Body of pancreas (tissue), 4 donors: ENCODE measurements around the gene MLPH. TPM values are rescaled to one million over a fixed set of nuclear protein-coding genes. Genes with fewer than 3 reads are reported as not detected.

ENCODE experiments used
- ATAC-seq: fragments of 150-250 bp; one replicate; pipeline ENCODE4 v1.9.1; 2016
- DNase-seq, 4 donors: peaks; one replicate each; pipeline ENCODE4 v3.0.0-alpha.2; 2019
- H3K27ac ChIP-seq, 4 donors: fragments of 200-600 bp; sonication (generic); 1 replicate in 3 of 4; 2 replicates in 1 of 4; pipeline versions ENCODE4 v1.5.1 to v1.6.1; 2016 to 2019; ENCODE audit warnings: mild to moderate bottlenecking in 1 of 4, mixed read lengths in 1 of 4, moderate library complexity in 1 of 4
- H3K27me3 ChIP-seq, 2 donors: fragments of 200-600 bp; sonication (generic); one replicate each; pipeline ENCODE4 v1.6.0; 2016; ENCODE audit warnings: mild to moderate bottlenecking in 1 of 2
- H3K36me3 ChIP-seq, 2 donors: fragments of 200-600 bp; sonication (generic); replicated peaks in 1 of 2; 2 replicates each; pipeline ENCODE4 v1.5.1; 2016; ENCODE audit warnings: low read depth in 2 of 2; ENCODE audit not compliant: insufficient read depth in 1 of 2
- H3K4me1 ChIP-seq: fragments of 200-600 bp; sonication (generic); one replicate; pipeline ENCODE4 v1.6.0; 2016
- H3K4me3 ChIP-seq, 2 donors: fragments of 200-600 bp; sonication (generic); 1 replicate in 1 of 2; 2 replicates in 1 of 2; pipeline ENCODE4 v1.5.1; 2016 to 2019
- H3K9me3 ChIP-seq, 3 donors: fragments of 200-600 bp; sonication (generic); 1 replicate in 2 of 3; 2 replicates in 1 of 3; pipeline ENCODE4 v1.5.1; 2016
- POLR2A ChIP-seq, 3 donors: fragments of 450-650 bp; IDR thresholded peaks; one replicate each; pipeline ENCODE4 v1.6.1; 2016; ENCODE audit warnings: antibody characterized with exemption in 3 of 3, mild to moderate bottlenecking in 2 of 3
- WGBS, 2 donors: methylation state at CpG; one replicate each; pipeline ENCODE4 v1.1.5; 2017; 5-methylcytosine and 5-hydroxymethylcytosine counted together
- intact Hi-C: fragments of 100-400 bp; cut with DNase I; formaldehyde crosslinking; loops from one replicate; pipeline ENCODE4 v1.15.1; 2023
- total RNA-seq, 2 donors: library from RNA; depleted of rRNA; stranded (reverse); fragments of >200 nt; gene quantifications; one replicate each; pipeline ENCODE4 v1.1.0, GENCODE V29; 2016
- TF ChIP-seq, protein P1 (sequence below), 7 experiments: fragments of 450-650 bp in 4 of 7; fragments of 200-600 bp in 3 of 7; sonication (generic) in 3 of 7; IDR thresholded peaks; one replicate each; pipeline ENCODE4 v1.5.1; 2016 to 2019; ENCODE audit warnings: antibody characterized with exemption in 7 of 7

The MLPH gene
- total RNA-seq, 2 donors from 2014 or later: 30.3 to 64.3 TPM

GRCh38 chr2:237503201-237503600, 16.1 kb downstream of the MLPH start:
- no peak overlapping the region for H3K4me3 ChIP-seq
- ATAC-seq: no peak
- DNase-seq: no peak
- no peaks in the 10 kb centered on the region for H3K27me3 ChIP-seq
- no peaks in the 10 kb centered on the region for H3K9me3 ChIP-seq
- intact Hi-C loops: no loop called here
- 94 to 96% methylated on average over 16 of the region's 16 CpGs for WGBS, 2 donors
- H3K36me3 ChIP-seq: no peaks in the 10 kb centered on the region
- peaks cover 17% of the 10 kb centered on the region for H3K4me1 ChIP-seq
- no peak overlapping the region for H3K27ac ChIP-seq
- TF ChIP-seq, protein P1, sequence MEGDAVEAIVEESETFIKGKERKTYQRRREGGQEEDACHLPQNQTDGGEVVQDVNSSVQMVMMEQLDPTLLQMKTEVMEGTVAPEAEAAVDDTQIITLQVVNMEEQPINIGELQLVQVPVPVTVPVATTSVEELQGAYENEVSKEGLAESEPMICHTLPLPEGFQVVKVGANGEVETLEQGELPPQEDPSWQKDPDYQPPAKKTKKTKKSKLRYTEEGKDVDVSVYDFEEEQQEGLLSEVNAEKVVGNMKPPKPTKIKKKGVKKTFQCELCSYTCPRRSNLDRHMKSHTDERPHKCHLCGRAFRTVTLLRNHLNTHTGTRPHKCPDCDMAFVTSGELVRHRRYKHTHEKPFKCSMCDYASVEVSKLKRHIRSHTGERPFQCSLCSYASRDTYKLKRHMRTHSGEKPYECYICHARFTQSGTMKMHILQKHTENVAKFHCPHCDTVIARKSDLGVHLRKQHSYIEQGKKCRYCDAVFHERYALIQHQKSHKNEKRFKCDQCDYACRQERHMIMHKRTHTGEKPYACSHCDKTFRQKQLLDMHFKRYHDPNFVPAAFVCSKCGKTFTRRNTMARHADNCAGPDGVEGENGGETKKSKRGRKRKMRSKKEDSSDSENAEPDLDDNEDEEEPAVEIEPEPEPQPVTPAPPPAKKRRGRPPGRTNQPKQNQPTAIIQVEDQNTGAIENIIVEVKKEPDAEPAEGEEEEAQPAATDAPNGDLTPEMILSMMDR (IDR thresholded peaks at IDR 0.05): no peak
- no peak for TF ChIP-seq POLR2A (IDR thresholded peaks at IDR 0.05)

DNA sequence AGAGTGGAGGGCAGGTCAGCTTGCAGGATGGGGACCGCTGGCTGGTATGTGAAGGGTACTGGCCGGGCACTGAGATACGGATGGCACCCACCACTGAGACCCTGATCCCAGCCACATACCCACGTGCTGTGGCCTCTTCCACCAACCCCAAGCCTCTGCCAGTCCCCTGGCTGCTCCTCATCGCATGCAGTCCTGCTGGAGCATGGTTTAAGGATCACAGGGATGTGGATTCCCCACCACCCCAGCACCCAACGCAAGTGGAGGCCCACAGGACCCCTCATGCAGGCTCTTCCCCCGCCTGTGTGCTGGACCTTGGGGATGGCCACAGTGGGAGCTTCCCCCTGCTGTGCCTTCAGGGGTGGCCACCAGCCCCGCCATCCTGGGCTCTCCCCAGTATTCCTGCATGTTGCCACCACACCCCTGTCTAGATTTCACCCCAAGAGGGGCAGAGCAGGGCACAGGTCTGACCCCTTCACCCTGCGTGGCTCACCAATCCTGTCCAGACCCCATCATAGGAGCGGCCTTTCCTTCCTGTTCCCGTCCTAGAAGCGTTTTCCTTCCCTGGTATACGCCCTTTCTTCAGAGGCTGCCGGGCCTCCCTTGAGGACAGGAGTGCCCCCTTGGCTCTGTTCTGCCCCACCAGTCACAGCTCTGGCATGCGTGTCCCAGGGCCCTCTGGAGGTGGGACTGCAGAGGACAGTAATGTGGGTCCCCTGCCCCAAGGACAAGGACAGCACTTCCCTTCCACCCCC, 18.3 kb downstream of the MLPH start:
- intact Hi-C loops: no loop called here
- Histone ChIP-seq H3K4me3 (no peak overlapping the region), H3K27me3 (no peaks in the 10 kb centered on the region), H3K4me1 (peaks cover 33% of the 10 kb centered on the region), H3K9me3 (no peaks in the 10 kb centered on the region), H3K36me3 (no peaks in the 10 kb centered on the region), H3K27ac (no peak overlapping the region)
- DNase-seq: no peak
- ATAC-seq: no peak
- TF ChIP-seq, protein P1 (IDR thresholded peaks at IDR 0.05): no peak
- TF ChIP-seq POLR2A (IDR thresholded peaks at IDR 0.05): no peak
- WGBS, 2 donors: 88 to 95% methylated on average over 13 to 15 of the region's 15 CpGs

DNA sequence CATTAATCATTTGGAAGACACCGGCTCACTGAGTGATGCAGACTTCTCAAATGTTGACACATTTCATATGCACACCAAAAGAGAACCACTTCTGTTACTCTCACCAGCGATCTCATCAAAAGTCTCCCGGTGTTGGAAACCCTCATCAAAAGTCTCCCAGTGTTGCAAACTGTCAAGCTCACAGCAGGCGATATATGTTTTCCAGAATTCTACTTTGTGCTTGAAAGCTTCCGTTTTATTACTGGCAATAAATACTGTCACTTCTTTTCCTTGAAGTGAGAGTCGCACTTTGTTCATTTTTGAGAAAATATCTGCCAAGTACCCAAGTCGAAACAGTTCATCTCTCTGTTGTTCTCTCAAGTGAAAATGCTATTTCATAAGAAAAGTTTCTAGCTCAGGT, 20.5 kb downstream of the MLPH start:
- no peaks in the 10 kb centered on the region for H3K9me3 ChIP-seq
- H3K36me3 ChIP-seq: no peaks in the 10 kb centered on the region
- TF ChIP-seq, protein P1 (IDR thresholded peaks at IDR 0.05): no peak
- no peak for TF ChIP-seq POLR2A (IDR thresholded peaks at IDR 0.05)
- no peak overlapping the region for H3K4me3 ChIP-seq
- 79 to 86% methylated on average over 7 of the region's 7 CpGs for WGBS, 2 donors
- intact Hi-C loops: no loop called here
- peaks cover 33% of the 10 kb centered on the region for H3K4me1 ChIP-seq
- no peaks in the 10 kb centered on the region for H3K27me3 ChIP-seq
- no peak for DNase-seq
- no peak for ATAC-seq
- no peak overlapping the region for H3K27ac ChIP-seq

- ATAC-seq: no peak
- peaks cover 33% of the 10 kb centered on the region for H3K4me1 ChIP-seq
- intact Hi-C loops: no loop called here
- no peak overlapping the region for H3K4me3 ChIP-seq
- no peaks in the 10 kb centered on the region for H3K36me3 ChIP-seq
- WGBS, 2 donors: 83 to 88% methylated on average over 4 of the region's 4 CpGs
- no peak overlapping the region for H3K27ac ChIP-seq
- no peaks in the 10 kb centered on the region for H3K9me3 ChIP-seq
- TF ChIP-seq, protein P1 (IDR thresholded peaks at IDR 0.05): no peak
- no peak for TF ChIP-seq POLR2A (IDR thresholded peaks at IDR 0.05)
- DNase-seq: no peak
- H3K27me3 ChIP-seq: no peaks in the 10 kb centered on the region
These were observed 21.3 kb downstream of the MLPH start for GRCh38 chr2:237508361-237508760.

DNA sequence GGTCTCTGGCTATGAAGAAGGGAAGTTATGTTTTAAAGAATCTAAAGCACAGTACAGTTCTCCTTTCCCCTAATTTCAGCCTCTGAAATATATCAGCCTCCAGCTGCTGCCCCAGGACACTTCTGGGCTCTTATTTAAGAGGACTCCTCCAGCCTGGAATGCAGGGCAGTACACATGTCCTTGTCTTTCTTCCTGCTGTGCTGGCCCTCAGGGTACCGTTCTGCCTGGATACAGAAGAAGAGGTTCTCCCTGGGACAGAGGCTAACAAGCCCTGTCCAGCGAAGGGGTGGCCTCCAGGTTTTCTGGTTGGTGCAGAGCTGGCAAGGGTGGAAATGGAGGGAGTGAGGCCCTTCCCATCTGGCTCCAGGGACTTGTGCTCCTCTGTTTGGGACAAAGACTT, 22.1 kb downstream of the MLPH start:
- no peaks in the 10 kb centered on the region for H3K36me3 ChIP-seq
- ATAC-seq (no peak), DNase-seq (no peak)
- 87 to 89% methylated on average over 2 of the region's 2 CpGs for WGBS, 2 donors
- H3K4me1 ChIP-seq: peaks cover 36% of the 10 kb centered on the region
- no peak overlapping the region for H3K4me3 ChIP-seq
- no peaks in the 10 kb centered on the region for H3K27me3 ChIP-seq
- peak overlapping the region; percentile 58 to 85 (median 78) for H3K27ac ChIP-seq
- no peaks in the 10 kb centered on the region for H3K9me3 ChIP-seq
- no peak for TF ChIP-seq POLR2A (IDR thresholded peaks at IDR 0.05)
- TF ChIP-seq, protein P1 (IDR thresholded peaks at IDR 0.05): no peak
- intact Hi-C loops: no loop called here
